ENCODE measurements around the gene TESPA1.

DNA sequence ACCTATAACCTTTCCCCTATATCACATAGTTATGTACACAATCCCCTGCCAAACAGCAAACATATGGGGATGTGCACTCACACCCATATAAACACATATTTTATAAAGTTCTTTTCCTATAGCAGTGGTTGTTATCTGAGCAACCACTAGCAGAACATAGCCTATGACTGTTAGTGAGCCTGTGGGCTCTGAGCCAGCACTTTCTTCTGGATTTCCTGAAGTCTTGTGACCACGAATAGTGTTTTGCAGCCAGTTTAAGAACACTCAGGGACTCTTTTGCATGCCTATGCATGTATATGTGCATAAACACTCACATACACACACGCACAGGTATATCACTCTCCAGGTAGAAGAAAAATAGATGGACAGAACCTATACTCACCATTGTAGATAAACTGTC, 17.1 kb downstream of the TESPA1 start:
- TF ChIP-seq, protein P1, sequence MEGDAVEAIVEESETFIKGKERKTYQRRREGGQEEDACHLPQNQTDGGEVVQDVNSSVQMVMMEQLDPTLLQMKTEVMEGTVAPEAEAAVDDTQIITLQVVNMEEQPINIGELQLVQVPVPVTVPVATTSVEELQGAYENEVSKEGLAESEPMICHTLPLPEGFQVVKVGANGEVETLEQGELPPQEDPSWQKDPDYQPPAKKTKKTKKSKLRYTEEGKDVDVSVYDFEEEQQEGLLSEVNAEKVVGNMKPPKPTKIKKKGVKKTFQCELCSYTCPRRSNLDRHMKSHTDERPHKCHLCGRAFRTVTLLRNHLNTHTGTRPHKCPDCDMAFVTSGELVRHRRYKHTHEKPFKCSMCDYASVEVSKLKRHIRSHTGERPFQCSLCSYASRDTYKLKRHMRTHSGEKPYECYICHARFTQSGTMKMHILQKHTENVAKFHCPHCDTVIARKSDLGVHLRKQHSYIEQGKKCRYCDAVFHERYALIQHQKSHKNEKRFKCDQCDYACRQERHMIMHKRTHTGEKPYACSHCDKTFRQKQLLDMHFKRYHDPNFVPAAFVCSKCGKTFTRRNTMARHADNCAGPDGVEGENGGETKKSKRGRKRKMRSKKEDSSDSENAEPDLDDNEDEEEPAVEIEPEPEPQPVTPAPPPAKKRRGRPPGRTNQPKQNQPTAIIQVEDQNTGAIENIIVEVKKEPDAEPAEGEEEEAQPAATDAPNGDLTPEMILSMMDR (conservative IDR thresholded peaks at IDR 0.05 in 1 of 2, IDR thresholded peaks at IDR 0.05 in 1 of 2; ENCODE audit: extremely low read depth in 1 of 2, insufficient read depth in 1 of 2, low read depth in 1 of 2, low read length in 2 of 2): no peak
- no peak for TF ChIP-seq EZH2 (IDR thresholded peaks at IDR 0.05; ENCODE audit: borderline replicate concordance, low read length)

Measured in mammary epithelial cell (primary cell).